Erythroblast (primary cell): ENCODE data around the gene DOCK2.

ENCODE experiments used
- GATA1 ChIP-seq: IDR thresholded peaks from 2 replicates; pipeline ENCODE4 v1.6.1; 2011; ENCODE audit warnings: low read depth, mild to moderate bottlenecking, control low read depth, low read length, moderate library complexity
- POLR2A ChIP-seq: IDR thresholded peaks from 2 replicates; pipeline ENCODE4 v1.6.1; 2011; ENCODE audit warnings: mild to moderate bottlenecking, low read length

DNA sequence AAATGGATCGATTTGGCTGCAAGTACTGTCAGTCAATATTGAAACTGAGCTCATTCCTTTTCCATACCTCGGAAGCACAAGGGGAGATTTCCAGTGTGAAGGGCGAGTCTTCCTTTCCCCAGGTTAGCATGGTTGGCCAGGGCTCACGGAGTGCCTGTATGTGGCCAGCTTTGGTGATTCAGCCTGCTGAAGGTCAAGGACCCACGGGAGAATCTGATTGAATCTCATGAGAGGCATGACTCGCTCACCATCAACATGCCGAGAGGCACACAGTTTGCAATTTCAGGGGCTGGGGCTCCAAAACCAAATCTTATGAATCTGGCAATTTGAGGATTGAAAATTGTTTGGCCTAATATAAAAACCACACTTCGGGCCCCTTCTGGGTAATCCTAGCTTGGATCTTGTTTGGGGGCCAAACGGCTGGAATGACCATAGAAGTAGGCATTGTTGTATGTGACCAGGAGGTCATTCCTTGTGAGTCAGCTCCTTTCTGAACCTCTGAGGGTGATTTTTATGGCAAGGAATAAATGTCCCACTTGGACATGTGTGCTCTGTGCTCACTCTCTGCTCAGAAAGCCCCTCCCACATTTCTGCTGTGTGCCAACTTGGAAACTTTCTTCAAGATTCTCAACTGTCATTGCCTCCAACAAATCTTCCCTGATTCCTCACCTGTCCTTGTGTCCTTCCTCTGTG, 69.8 kb downstream of the DOCK2 start:
- TF ChIP-seq POLR2A (no peak), GATA1 (no peak)
